Measurements from ENCODE around the gene TBR1.

TBR1 gene

GRCh38 chr2:161414042-161415033 lies 1.8 kb upstream of the TBR1 start:
- FAIRE-seq (no peak), DNase-seq (ENCODE audit: extremely low spot score, insufficient read length, low read depth) (no peak)

DNA sequence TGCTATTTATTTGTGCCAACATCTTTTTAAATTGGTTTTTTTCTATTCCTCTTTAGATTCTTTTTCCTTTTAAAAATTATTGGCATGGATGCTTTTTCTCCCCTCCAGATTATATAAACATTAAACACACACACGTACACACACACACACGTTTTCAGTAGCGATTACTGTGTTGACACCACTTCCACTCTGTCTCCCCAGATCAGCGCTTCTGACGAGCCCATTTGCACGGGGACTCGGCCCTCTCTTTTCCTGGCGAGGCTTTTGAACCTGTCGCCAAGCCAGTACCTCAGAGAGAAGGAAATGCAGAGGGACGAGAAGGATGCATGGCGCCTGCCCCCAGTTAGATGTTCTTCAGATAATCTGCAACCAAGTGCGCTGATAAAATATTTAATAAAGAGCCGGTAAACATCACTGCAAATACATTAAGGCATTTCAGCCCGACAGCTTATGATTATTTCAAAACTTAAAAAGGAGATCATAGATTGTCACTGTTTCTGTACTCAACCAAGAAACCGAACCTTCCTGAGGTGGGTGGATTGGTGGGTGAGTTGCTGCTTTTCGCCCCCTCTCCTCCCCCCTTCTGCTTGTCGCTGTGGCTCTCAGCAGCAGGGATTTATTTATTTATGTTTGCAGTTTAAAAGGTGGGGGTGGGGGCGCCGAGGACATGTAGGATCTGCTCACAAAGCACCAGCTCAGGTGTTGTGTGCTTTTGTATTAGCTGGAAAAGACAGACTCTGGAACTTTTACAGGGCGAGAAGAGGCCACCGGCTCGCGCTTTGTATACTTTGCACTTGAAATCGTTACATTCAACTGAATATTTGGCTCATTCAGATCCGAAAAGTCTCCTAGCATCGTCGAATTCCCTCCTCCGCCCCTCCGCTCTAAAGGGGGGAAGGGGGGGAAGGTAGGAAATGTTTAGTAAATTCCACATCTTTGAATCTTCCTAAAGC lies 787 bp upstream of the TBR1 start:
- DNase-seq (ENCODE audit: extremely low spot score, insufficient read length, low read depth) (no peak), FAIRE-seq (no peak)

DNA sequence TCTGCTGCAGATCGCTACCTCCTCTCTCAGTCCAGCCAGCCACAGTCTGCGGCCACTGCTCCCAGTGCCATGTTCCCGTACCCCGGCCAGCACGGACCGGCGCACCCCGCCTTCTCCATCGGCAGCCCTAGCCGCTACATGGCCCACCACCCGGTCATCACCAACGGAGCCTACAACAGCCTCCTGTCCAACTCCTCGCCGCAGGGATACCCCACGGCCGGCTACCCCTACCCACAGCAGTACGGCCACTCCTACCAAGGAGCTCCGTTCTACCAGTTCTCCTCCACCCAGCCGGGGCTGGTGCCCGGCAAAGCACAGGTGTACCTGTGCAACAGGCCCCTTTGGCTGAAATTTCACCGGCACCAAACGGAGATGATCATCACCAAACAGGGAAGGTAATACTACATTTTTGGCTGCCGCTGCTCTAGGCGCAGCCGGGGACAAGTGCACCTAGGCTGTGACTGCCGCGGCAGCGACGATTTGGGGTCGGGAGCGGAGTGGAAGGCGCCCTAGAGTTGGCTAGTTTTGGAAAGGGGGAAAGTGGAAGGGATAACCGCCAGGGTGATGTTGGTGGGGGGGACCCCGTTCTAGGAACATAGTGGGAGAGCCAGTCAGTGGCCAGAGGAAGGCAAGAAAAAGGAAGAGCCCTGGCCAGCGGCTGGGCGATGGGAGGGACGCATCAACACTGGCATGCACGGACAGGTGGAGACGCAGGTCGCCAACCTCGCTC lies 776 bp downstream of the TBR1 start:
- DNase-seq (ENCODE audit: extremely low spot score, insufficient read length, low read depth) (no peak), FAIRE-seq (no peak)

- FAIRE-seq = no peak
Measured at GRCh38 chr2:161417438-161418274, 1.6 kb downstream of the TBR1 start.

GRCh38 chr2:161418275-161418714 lies 2.2 kb downstream of the TBR1 start:
- FAIRE-seq (no peak), DNase-seq (ENCODE audit: extremely low spot score, insufficient read length, low read depth) (no peak)

More at GRCh38 chr2:161417438-161418274, 1.6 kb downstream of the TBR1 start:
- no peak for DNase-seq (ENCODE audit: extremely low spot score, insufficient read length, low read depth)

GRCh38 chr2:161418715-161419637 lies 2.9 kb downstream of the TBR1 start:
- no peak for DNase-seq (ENCODE audit: extremely low spot score, insufficient read length, low read depth)
- FAIRE-seq = no peak

GRCh38 chr2:161419638-161420190 lies 3.6 kb downstream of the TBR1 start:
- FAIRE-seq (no peak), DNase-seq (ENCODE audit: extremely low spot score, insufficient read length, low read depth) (no peak)

DNA sequence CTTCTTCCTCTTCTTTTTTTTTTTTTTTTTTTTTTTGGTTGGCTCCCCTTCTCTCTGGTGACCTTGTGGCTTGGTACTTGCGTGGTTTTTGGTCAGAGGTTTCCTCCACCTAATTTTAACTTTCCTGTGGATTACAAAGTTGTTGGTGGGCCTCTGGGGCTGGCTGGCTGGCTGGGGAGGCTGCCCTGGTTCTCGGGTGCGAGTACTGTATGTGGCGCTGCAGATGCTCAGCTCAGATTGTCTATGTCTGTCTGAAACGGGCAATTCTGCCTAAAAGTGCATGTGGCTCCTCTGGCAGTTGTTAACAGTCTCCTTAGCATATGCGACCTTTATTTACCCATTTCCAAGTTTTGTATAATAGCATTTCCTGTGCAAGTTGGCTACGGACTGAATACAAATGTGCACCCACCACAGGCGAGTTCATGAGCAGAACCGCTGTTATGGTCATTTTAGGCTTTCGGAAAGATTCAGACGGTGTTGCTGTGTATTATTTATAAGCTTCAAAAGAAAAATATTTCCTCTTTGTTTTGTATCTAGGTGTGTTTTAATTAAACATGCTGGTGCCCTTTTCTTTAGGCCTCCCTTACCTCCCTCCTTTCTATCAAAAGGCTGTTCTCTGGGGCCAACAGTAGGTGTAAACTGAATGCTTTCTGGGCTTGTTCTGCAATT lies 4.4 kb downstream of the TBR1 start:
- DNase-seq (ENCODE audit: extremely low spot score, insufficient read length, low read depth) = no peak
- FAIRE-seq = no peak

GRCh38 chr2:161421686-161422085 lies 5.6 kb downstream of the TBR1 start:
- FAIRE-seq (no peak), DNase-seq (ENCODE audit: extremely low spot score, insufficient read length, low read depth) (no peak)

DNA sequence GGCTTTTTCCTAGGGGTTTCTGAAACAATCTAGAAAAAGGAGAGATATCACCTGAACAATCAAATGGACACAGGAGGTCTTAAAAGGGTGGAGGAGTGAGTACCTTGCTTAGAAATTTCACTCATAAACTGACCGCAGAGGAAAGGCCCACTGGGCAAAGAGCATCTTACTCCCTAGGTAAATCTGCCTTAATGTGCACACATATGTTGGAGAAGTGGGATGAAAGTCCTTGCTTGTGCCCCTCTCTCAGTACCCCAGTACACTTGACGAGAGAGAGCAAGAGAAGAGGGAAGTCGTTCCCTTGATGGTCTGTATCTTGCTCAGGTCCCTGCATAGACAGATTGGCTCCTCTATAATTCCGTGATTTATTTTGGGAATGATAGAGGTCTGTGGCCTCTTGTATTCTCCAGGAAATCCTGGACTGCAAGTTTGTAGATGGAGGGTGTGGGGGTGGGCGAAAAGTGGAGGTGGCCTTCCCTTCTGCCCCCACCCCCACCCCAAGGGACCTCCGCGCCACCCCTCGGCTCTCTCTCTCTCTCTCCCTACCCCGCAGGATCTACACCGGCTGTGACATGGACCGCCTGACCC lies 6.8 kb downstream of the TBR1 start:
- FAIRE-seq = no peak

GRCh38 chr2:161423421-161424393 lies 7.6 kb downstream of the TBR1 start:
- FAIRE-seq (no peak), DNase-seq (ENCODE audit: extremely low spot score, insufficient read length, low read depth) (no peak)

More for the DNA sequence above, 6.8 kb downstream of the TBR1 start:
- DNase-seq (ENCODE audit: extremely low spot score, insufficient read length, low read depth) = no peak

- FAIRE-seq (no peak), DNase-seq (ENCODE audit: extremely low spot score, insufficient read length, low read depth) (no peak)
Measured at GRCh38 chr2:161424394-161424769, 8.3 kb downstream of the TBR1 start.

DNA sequence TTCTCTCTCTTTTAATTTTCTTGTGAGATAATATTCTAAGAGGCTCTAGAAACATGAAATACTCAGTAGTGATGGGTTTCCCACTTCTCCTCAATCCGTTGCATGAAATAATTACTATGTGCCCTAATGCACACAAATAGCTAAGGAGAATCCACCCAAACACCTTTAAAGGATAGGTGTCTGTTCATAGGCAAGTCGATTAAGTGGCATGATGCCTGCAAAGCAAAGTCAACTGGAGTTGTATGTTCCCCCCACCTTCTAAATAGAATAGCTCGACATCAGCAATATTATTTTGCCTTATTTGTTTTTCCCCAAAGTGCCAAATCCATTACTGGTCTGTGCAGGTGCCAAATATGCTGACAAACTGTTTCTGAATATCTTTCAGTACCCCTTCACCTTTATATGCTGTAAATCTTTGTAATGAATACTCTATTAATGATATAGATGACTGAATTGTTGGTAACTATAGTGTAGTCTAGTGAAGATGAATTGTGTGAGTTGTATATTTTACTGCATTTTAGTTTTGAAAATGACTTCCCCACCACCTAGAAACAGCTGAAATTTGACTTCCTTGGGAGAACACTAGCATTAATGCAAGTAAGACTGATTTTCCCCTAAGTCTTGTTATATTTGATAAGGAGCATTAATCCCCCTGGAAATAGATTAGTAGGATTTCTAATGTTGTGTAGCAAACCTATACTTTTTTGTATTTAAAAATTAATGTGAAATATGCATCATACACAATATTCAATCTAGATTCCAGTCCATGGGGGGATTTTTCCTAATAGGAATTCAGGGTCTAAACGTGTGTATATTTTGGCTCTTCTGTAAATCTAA lies 9.0 kb downstream of the TBR1 start:
- FAIRE-seq (no peak), DNase-seq (ENCODE audit: extremely low spot score, insufficient read length, low read depth) (no peak)

DNA sequence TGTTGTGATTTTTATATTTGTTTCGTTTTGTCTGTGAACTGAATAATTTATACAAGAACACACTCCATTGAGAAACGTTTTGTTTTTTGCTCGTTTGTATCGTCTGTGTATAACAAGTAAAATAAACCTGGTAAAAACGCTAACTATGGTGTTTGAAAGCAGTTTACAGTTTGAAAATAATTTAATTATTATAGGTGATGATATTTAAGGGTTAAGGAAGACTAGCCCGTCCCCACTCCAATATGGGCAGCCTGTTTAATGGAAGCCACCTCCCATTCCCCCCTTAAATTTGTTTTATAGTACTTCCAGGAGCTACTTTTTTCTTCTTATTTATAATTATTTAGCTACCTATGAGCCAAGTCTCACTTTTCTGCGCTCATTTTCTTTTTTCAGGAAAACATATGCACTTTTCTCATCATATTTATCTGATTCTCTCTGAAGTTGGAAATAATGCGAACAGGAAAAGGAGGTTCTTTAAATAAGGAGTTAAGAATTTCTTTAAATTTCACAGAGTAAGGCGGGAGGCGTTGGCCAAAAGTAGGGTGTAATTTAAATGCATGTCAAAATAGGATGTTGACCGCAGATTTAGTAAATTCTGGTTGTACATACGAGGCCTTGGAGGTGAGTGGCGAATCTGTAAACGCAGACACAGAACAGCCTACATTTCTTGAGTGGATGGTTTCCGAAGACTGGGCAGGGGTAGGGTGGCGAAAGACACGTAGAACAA lies 9.8 kb downstream of the TBR1 start:
- FAIRE-seq = no peak
- DNase-seq (ENCODE audit: extremely low spot score, insufficient read length, low read depth) = no peak

Measured in GM18507 (cell line).